Stimulated activated memory B cell treated with anti-CD40 and anti-IgM and Interleukin-4, amounts not matched to agents 10 μg/mL and 1 μg/mL and 100 μg/mL, for 72 hours (primary cell): ENCODE results near the gene LILRB4.
"Not testable (repeated sequence)": the region's sequence is repeated elsewhere in the genome, so short reads cannot be mapped to it uniquely, and the experiment has no call there.

ENCODE experiments used
- ATAC-seq: fragments of 150-1000 bp; cut with Tn5 transposase; 2 replicates; pipeline ENCODE4 v1.10.0; 2021
- H3K27ac Mint-ChIP-seq: one replicate; pipeline ENCODE4 v1.8.0; 2022; ENCODE audit warnings: mild to moderate bottlenecking, mixed read lengths
- H3K27me3 Mint-ChIP-seq: one replicate; pipeline ENCODE4 v1.8.0; 2022; ENCODE audit warnings: mixed read lengths
- H3K36me3 Mint-ChIP-seq: one replicate; pipeline ENCODE4 v1.8.0; 2022; ENCODE audit warnings: mixed read lengths
- H3K4me1 Mint-ChIP-seq: one replicate; pipeline ENCODE4 v1.8.0; 2022; ENCODE audit warnings: mixed read lengths
- H3K4me3 Mint-ChIP-seq: one replicate; pipeline ENCODE4 v1.8.0; 2022; ENCODE audit warnings: mild to moderate bottlenecking, moderate library complexity, mixed read lengths
- H3K9me3 Mint-ChIP-seq: one replicate; pipeline ENCODE4 v1.8.0; 2022; ENCODE audit warnings: mixed read lengths

Gene LILRB4

GRCh38 chr19:54697716-54698115 is 34.9 kb downstream of the LILRB4 start:
- H3K4me1 Mint-ChIP-seq, H3K4me3 Mint-ChIP-seq, H3K36me3 Mint-ChIP-seq, ATAC-seq, H3K27ac Mint-ChIP-seq, H3K9me3 Mint-ChIP-seq: not testable (repeated sequence)
- H3K27me3 Mint-ChIP-seq: peaks cover 68% of the 10 kb centered on the region

- Mint-ChIP-seq H3K27ac (no peak overlapping the region), H3K4me1 (no peaks in the 10 kb centered on the region), H3K4me3 (no peak overlapping the region), H3K36me3 (no peaks in the 10 kb centered on the region), H3K9me3 (no peaks in the 10 kb centered on the region), H3K27me3 (peaks cover 42% of the 10 kb centered on the region)
- ATAC-seq: no peak
Observed at GRCh38 chr19:54704928-54705327, 42.1 kb downstream of the LILRB4 start.

GRCh38 chr19:54707962-54708361 is 45.2 kb downstream of the LILRB4 start:
- Mint-ChIP-seq H3K27me3 (peaks cover 29% of the 10 kb centered on the region), H3K36me3 (no peaks in the 10 kb centered on the region), H3K4me1 (peaks cover 9% of the 10 kb centered on the region), H3K9me3 (no peaks in the 10 kb centered on the region), H3K27ac (no peak overlapping the region), H3K4me3 (no peak overlapping the region)
- ATAC-seq: no peak

- Mint-ChIP-seq H3K4me3 (no peak overlapping the region), H3K27ac (no peak overlapping the region), H3K36me3 (no peaks in the 10 kb centered on the region), H3K4me1 (peaks cover 9% of the 10 kb centered on the region), H3K27me3 (peaks cover 37% of the 10 kb centered on the region), H3K9me3 (no peaks in the 10 kb centered on the region)
- no peak for ATAC-seq
Observed at GRCh38 chr19:54708781-54709180, 46.0 kb downstream of the LILRB4 start.

GRCh38 chr19:54709212-54709948 is 46.6 kb downstream of the LILRB4 start:
- no peak overlapping the region for H3K27ac Mint-ChIP-seq
- peaks cover 37% of the 10 kb centered on the region for H3K27me3 Mint-ChIP-seq
- no peaks in the 10 kb centered on the region for H3K36me3 Mint-ChIP-seq
- H3K4me1 Mint-ChIP-seq: peaks cover 9% of the 10 kb centered on the region
- no peaks in the 10 kb centered on the region for H3K9me3 Mint-ChIP-seq
- no peak for ATAC-seq
- no peak overlapping the region for H3K4me3 Mint-ChIP-seq

- not testable (repeated sequence) for H3K27ac Mint-ChIP-seq, H3K36me3 Mint-ChIP-seq, H3K9me3 Mint-ChIP-seq, H3K4me1 Mint-ChIP-seq, ATAC-seq, H3K4me3 Mint-ChIP-seq
- peaks cover 37% of the 10 kb centered on the region for H3K27me3 Mint-ChIP-seq
Observed at GRCh38 chr19:54709956-54710355, 47.2 kb downstream of the LILRB4 start.
